Type B pancreatic cell (in vitro differentiated cells): ENCODE measurements around the gene ZDHHC20. TPM values are rescaled to one million over a fixed set of nuclear protein-coding genes. Genes with fewer than 3 reads are reported as not detected.

ENCODE experiments used
- DNase-seq: peaks from one replicate; pipeline ENCODE4 v3.0.0; 2021; ENCODE audit warnings: mixed read lengths; ENCODE audit not compliant: unreplicated experiment; ENCODE audit errors: extremely low spot score
- H3K27ac Mint-ChIP-seq: 2 replicates; pipeline ENCODE4 v1.8.0; 2021; ENCODE audit warnings: mild to moderate bottlenecking, mixed read lengths
- H3K27me3 Mint-ChIP-seq: 2 replicates; pipeline ENCODE4 v1.8.0; 2021; ENCODE audit warnings: mixed read lengths
- H3K36me3 Mint-ChIP-seq: 2 replicates; pipeline ENCODE4 v1.8.0; 2021; ENCODE audit warnings: mixed read lengths
- H3K4me1 Mint-ChIP-seq: one replicate; pipeline ENCODE4 v1.8.0; 2021; ENCODE audit warnings: mixed read lengths; ENCODE audit not compliant: unreplicated experiment
- H3K4me3 Mint-ChIP-seq: 2 replicates; pipeline ENCODE4 v1.8.0; 2021; ENCODE audit warnings: mild to moderate bottlenecking, mixed read lengths
- H3K9me3 Mint-ChIP-seq: 2 replicates; pipeline ENCODE4 v1.8.0; 2021; ENCODE audit warnings: mixed read lengths
- total RNA-seq: library from RNA; stranded (reverse); gene quantifications from 2 replicates; pipeline ENCODE4 v1.2.1, GENCODE V29; 2021; ENCODE audit warnings: low replicate concordance
- TF ChIP-seq, protein P1 (sequence below): fragments of 200-600 bp; sonication (generic); conservative IDR thresholded peaks from 2 replicates; pipeline ENCODE4 v1.5.0; 2021; ENCODE audit warnings: antibody characterized with exemption, mild to moderate bottlenecking

The ZDHHC20 gene
- total RNA-seq, 1 donor from 2014 or later = 78.2 TPM

DNA sequence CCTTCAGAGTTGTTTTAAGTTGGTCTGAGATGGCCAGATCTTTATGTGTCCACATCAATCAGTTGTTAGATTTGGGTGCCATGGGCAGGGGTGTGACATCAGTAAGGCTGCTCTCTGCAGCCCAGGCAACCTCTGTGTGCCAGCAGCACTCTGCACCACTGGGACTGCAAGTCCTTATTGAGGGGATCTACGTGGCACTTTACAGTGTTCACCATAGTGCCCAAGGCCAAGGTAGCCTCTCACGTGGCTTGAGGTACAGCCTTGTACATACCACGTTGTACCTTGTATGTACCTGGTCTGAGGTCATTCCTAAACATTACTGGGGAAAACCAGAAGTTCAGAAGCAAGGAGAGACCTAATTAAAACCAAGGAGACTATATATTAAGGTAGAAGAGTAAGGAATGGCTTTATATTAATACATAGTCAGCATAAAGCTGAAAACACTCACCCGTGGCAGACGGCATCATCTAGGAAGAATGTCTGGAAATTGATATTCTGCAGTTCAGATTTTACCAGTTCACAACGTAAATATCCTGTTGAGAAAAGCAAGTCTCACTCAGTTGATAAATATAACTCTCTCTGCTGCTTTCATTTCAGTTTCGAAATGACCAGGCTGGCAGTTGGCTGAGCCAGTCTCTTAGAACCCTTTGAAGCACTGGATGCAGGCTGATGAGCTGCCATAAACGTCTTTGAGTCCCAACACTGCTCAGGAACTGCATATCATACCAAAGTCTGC is 128.8 kb downstream of the ZDHHC20 start:
- Mint-ChIP-seq H3K9me3 (no peaks in the 10 kb centered on the region), H3K36me3 (no peaks in the 10 kb centered on the region), H3K27me3 (peaks cover 12% of the 10 kb centered on the region), H3K4me3 (no peak overlapping the region), H3K27ac (no peak overlapping the region), H3K4me1 (peaks cover 14% of the 10 kb centered on the region)
- TF ChIP-seq, protein P1, sequence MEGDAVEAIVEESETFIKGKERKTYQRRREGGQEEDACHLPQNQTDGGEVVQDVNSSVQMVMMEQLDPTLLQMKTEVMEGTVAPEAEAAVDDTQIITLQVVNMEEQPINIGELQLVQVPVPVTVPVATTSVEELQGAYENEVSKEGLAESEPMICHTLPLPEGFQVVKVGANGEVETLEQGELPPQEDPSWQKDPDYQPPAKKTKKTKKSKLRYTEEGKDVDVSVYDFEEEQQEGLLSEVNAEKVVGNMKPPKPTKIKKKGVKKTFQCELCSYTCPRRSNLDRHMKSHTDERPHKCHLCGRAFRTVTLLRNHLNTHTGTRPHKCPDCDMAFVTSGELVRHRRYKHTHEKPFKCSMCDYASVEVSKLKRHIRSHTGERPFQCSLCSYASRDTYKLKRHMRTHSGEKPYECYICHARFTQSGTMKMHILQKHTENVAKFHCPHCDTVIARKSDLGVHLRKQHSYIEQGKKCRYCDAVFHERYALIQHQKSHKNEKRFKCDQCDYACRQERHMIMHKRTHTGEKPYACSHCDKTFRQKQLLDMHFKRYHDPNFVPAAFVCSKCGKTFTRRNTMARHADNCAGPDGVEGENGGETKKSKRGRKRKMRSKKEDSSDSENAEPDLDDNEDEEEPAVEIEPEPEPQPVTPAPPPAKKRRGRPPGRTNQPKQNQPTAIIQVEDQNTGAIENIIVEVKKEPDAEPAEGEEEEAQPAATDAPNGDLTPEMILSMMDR = no peak
- DNase-seq = no peak

DNA sequence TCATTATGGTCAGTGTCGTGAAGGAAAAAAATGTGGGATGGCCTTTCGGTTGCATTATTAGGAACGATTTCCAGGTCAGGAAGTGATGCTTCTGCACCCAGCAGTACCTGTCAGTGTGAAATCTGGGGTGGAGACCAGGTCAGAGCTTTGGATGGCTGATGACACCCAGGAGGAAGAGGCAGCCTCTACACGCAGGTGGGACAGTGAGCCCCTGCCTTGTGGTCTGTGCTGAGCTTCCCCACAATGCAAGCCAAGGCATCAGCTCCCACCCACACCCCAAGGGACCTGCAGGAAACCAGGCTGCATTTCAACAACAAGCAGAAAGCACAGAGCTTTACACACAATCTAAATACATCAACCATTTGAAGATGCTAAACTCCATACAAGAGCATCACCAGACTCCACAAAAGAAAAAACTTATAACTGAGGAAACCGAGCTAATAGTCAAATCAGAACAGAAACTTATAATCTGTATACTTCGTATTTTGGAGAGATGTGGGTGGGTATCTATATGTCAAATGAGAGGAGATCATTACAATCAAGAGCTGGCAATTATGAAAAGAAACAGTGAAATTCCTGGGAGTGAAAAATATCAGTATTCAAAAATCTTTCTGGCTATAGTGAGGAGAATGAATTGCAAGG is 130.1 kb downstream of the ZDHHC20 start:
- H3K4me1 Mint-ChIP-seq = peaks cover 14% of the 10 kb centered on the region
- H3K36me3 Mint-ChIP-seq = no peaks in the 10 kb centered on the region
- no peak overlapping the region for H3K27ac Mint-ChIP-seq
- peaks cover 12% of the 10 kb centered on the region for H3K27me3 Mint-ChIP-seq
- H3K9me3 Mint-ChIP-seq = no peaks in the 10 kb centered on the region
- no peak for DNase-seq
- TF ChIP-seq, protein P1 = no peak
- H3K4me3 Mint-ChIP-seq = no peak overlapping the region

DNA sequence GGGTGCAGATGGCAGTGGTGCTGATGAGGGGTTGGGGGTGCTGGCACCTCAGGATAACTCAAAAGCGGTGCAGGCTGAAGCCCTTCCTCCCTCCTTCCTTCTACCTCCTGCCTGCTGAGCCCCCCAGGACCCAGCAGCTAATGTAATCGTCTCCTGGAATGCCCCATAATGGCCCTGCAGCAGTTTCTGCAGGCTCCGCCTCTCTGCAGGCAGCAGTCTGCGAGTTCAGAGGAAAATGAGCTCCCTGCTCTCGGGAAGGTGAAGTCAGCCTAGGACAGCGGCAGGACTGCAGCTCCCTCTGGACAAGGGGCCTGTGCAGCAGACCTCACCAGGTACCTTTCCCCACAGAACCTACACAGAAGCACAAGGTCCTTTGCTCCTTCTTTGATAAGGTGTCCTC is 130.9 kb downstream of the ZDHHC20 start:
- Mint-ChIP-seq H3K4me3 (peak overlapping the region; percentile 15), H3K4me1 (peaks cover 14% of the 10 kb centered on the region)
- DNase-seq = no peak

DNA sequence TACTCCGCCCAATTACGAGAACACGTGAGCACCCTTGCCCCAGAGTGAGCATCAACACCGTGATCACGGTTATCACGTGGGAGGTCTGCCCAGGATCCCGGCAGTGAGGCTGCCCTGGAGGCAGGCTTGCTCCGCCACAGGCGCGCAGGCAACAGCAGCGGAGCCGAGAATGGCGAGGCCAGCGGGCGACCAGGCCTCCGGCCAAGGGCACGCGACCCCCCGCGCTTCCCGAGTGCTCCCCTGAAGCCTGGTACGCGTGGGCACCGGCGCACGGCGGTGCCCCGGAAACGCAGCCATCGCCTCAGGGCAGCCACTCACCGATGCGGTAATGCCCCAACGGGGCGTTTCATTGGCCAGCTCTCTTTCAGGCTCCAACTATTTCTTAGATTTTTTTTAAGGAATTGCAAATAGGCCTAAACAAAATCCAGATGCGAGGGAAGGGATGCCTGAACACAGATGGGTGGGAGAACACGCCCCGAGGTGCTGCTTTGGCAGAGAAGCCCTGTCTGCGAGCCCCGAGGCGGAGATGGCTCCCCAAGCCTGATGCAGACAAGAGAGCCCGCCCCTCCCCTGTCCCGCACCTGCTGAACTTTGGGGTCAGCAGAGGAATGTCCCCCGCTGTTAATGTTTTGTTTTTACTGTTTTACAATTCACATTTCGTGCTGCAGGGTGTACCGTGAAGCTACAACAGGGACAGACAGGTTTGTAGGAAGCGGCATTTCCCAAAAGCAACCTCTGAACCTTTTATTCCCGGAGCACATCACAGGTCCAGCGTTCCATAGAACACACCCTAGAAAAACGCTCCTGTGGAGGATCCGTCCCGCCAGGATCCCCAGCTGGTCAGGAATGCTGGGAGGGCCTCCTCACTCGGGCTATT is 132.7 kb downstream of the ZDHHC20 start:
- TF ChIP-seq, protein P1 = no peak
- peaks cover 23% of the 10 kb centered on the region for H3K4me1 Mint-ChIP-seq

More for the DNA sequence above, 130.9 kb downstream of the ZDHHC20 start:
- Mint-ChIP-seq H3K9me3 (no peaks in the 10 kb centered on the region), H3K27ac (no peak overlapping the region), H3K27me3 (peaks cover 12% of the 10 kb centered on the region), H3K36me3 (no peaks in the 10 kb centered on the region)
- TF ChIP-seq, protein P1 = no peak

DNA sequence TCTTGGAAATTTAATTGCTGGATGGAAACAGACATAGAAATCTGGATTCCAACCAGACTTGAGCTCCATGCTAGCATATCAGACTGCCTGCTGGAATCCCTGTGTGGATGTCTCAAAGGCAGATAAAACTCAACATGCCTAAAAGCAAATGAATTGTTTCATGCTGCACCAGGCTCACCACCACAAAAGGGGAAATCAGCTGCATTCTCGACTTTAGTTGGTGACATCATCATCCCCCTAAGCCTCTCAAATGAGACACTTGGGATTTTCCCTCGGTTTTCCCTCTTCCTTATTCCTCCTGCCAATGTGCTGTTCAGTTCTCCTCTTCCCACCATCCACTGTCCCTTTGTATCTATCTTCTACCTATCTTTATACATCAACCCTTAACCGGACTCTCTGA is 134.3 kb downstream of the ZDHHC20 start:
- Mint-ChIP-seq H3K4me3 (no peak overlapping the region), H3K27me3 (peaks cover 12% of the 10 kb centered on the region), H3K27ac (no peak overlapping the region), H3K36me3 (peaks cover 4% of the 10 kb centered on the region), H3K9me3 (no peaks in the 10 kb centered on the region), H3K4me1 (peaks cover 23% of the 10 kb centered on the region)
- TF ChIP-seq, protein P1 = no peak
- no peak for DNase-seq

More for the DNA sequence above, 132.7 kb downstream of the ZDHHC20 start:
- H3K27ac Mint-ChIP-seq = peak overlapping the region; percentile 44
- no peak for DNase-seq
- H3K36me3 Mint-ChIP-seq = peaks cover 4% of the 10 kb centered on the region
- peaks cover 12% of the 10 kb centered on the region for H3K27me3 Mint-ChIP-seq
- H3K4me3 Mint-ChIP-seq = peak overlapping the region; percentile 85
- H3K9me3 Mint-ChIP-seq = no peaks in the 10 kb centered on the region
